IMR-90 (cell line): ENCODE data around the gene SIK3. TPM values are rescaled to one million over a fixed set of nuclear protein-coding genes. Genes with fewer than 3 reads are reported as not detected.

Source experiments
- ATAC-seq: fragments of 200-7000 bp; cut with Tn5 transposase; 2 replicates; pipeline ENCODE4 v1.9.1; 2020; ENCODE audit warnings: low read depth, mild to moderate bottlenecking, moderate library complexity
- BruUV-seq: library from RNA; stranded (reverse); fragments of 400-500 nt; replicated peaks from 2 replicates; lab custom pipeline; 2021; lab: Mats Ljungman, UMichigan
- CTCF ChIA-PET: fragments of 300-600 bp; formaldehyde crosslinking; extraction: SDS; loops from one replicate; lab custom pipeline; 2021; ENCODE audit warnings: antibody characterized with exemption; lab: Yijun Ruan, JAX
- POLR2A ChIA-PET: fragments of 300-600 bp; sonication (Branson Sonifier 250); formaldehyde crosslinking; loops from one replicate; lab custom pipeline; 2022; ENCODE audit warnings: antibody characterized with exemption; ENCODE audit not compliant: unreplicated experiment; lab: Charles Lee
- DNase-seq: peaks from one replicate; pipeline ENCODE4 v3.0.0; 2013
- H2AFZ ChIP-seq: replicated peaks from 2 replicates; pipeline ENCODE3; 2013; ENCODE audit warnings: low read length, mild to moderate bottlenecking; ENCODE audit not compliant: poor library complexity
- H2AK5ac ChIP-seq: 2 replicates; pipeline ENCODE4 v1.6.1; 2013; ENCODE audit warnings: low read depth, low read length, inconsistent platforms
- H2AK9ac ChIP-seq: replicated peaks from 2 replicates; pipeline ENCODE3; 2013; ENCODE audit warnings: mild to moderate bottlenecking, low read depth, low read length, moderate library complexity; ENCODE audit not compliant: poor library complexity
- H2BK120ac ChIP-seq: 2 replicates; pipeline ENCODE4 v1.6.1; 2013; ENCODE audit warnings: low read depth, low read length, inconsistent platforms
- H2BK15ac ChIP-seq: 3 replicates; pipeline ENCODE4 v1.6.1; 2013; ENCODE audit warnings: low read depth, low read length, inconsistent platforms
- H2BK20ac ChIP-seq: 2 replicates; pipeline ENCODE4 v1.6.1; 2013; ENCODE audit warnings: low read depth, mild to moderate bottlenecking, inconsistent platforms, low read length, moderate library complexity
- H2BK5ac ChIP-seq: 2 replicates; pipeline ENCODE4 v1.6.1; 2013; ENCODE audit warnings: mild to moderate bottlenecking, low read depth, low read length, inconsistent platforms; ENCODE audit not compliant: poor library complexity, severe bottlenecking
- H3K14ac ChIP-seq: replicated peaks from 2 replicates; pipeline ENCODE4 v1.6.1; 2013; ENCODE audit warnings: low read depth, low read length, inconsistent platforms
- H3K18ac ChIP-seq: 2 replicates; pipeline ENCODE4 v1.6.1; 2013; ENCODE audit warnings: low read depth, low read length, control low read depth
- H3K23ac ChIP-seq: 2 replicates; pipeline ENCODE4 v1.6.1; 2013; ENCODE audit warnings: low read depth, low read length, inconsistent platforms
- H3K27ac ChIP-seq: 2 replicates; pipeline ENCODE4 v1.5.1; 2013; ENCODE audit warnings: mild to moderate bottlenecking, control low read depth, low read length; ENCODE audit not compliant: insufficient read depth
- H3K27me3 ChIP-seq: 2 replicates; pipeline ENCODE4 v1.6.1; 2013; ENCODE audit warnings: low read length; ENCODE audit not compliant: control insufficient read depth, insufficient read depth
- H3K36me3 ChIP-seq: 2 replicates; pipeline ENCODE4 v1.6.1; 2013; ENCODE audit warnings: low read length, mixed read lengths; ENCODE audit not compliant: control insufficient read depth, insufficient read depth
- H3K4ac ChIP-seq: 2 replicates; pipeline ENCODE4 v1.6.1; 2013; ENCODE audit warnings: low read depth, low read length, inconsistent platforms
- H3K4me1 ChIP-seq: 2 replicates; pipeline ENCODE4 v1.6.1; 2013; ENCODE audit warnings: low read length, mixed read lengths; ENCODE audit not compliant: control insufficient read depth, insufficient read depth
- H3K4me2 ChIP-seq: 2 replicates; pipeline ENCODE4 v1.6.1; 2013; ENCODE audit warnings: low read depth, mild to moderate bottlenecking, control low read depth, low read length, moderate library complexity
- H3K4me3 ChIP-seq: 2 replicates; pipeline ENCODE4 v1.5.1; 2013; ENCODE audit warnings: low read depth, mild to moderate bottlenecking, control low read depth, low read length, moderate library complexity; ENCODE audit not compliant: insufficient read depth
- H3K56ac ChIP-seq: 2 replicates; pipeline ENCODE4 v1.6.1; 2013; ENCODE audit warnings: low read length, inconsistent platforms; ENCODE audit not compliant: insufficient read depth; ENCODE audit errors: extremely low read depth
- H3K79me1 ChIP-seq, 2 experiments: 2 replicates each; pipeline ENCODE4 v1.6.1; 2013; ENCODE audit warnings: low read length in 2 of 2, inconsistent platforms in 1 of 2, low read depth in 1 of 2
- H3K9ac ChIP-seq: 2 replicates; pipeline ENCODE4 v1.6.1; 2013; ENCODE audit warnings: low read depth, low read length, control low read depth
- H3K9me1 ChIP-seq: 2 replicates; pipeline ENCODE4 v1.6.1; 2013; ENCODE audit warnings: low read length, inconsistent platforms; ENCODE audit not compliant: insufficient read depth
- H3K9me3 ChIP-seq: 2 replicates; pipeline ENCODE4 v1.6.1; 2013; ENCODE audit warnings: low read length; ENCODE audit not compliant: control insufficient read depth, insufficient read depth
- H4K20me1 ChIP-seq: 2 replicates; pipeline ENCODE4 v1.6.1; 2013; ENCODE audit warnings: low read length, inconsistent platforms; ENCODE audit not compliant: insufficient read depth
- H4K5ac ChIP-seq: 2 replicates; pipeline ENCODE4 v1.6.1; 2013; ENCODE audit warnings: mild to moderate bottlenecking, low read depth, low read length, control low read depth
- H4K8ac ChIP-seq, 2 experiments: 2 replicates each; pipeline ENCODE4 v1.6.1; 2013; ENCODE audit warnings: low read depth in 2 of 2, low read length in 2 of 2, control low read depth in 1 of 2, inconsistent platforms in 1 of 2
- H4K91ac ChIP-seq: 2 replicates; pipeline ENCODE4 v1.6.1; 2013; ENCODE audit warnings: low read depth, low read length, inconsistent platforms; ENCODE audit not compliant: insufficient read depth
- BHLHE40 ChIP-seq: fragments of 150-350 bp; IDR thresholded peaks from 2 replicates; pipeline ENCODE4 v1.6.1; 2016; ENCODE audit warnings: mild to moderate bottlenecking, low read depth, low read length
- CEBPB ChIP-seq: IDR thresholded peaks from 2 replicates; pipeline ENCODE4 v1.6.1; 2012; ENCODE audit warnings: low read depth, low read length, improper control_type of control experiment
- CHD1 ChIP-seq: IDR thresholded peaks from 2 replicates; pipeline ENCODE4 v1.6.1; 2012; ENCODE audit warnings: low read depth, low read length, improper control_type of control experiment
- CTCF ChIP-seq: conservative IDR thresholded peaks from 2 replicates; pipeline ENCODE4 v1.5.1; 2012; ENCODE audit warnings: mild to moderate bottlenecking, low read depth, low read length, improper control_type of control experiment
- FOS ChIP-seq: fragments of 150-350 bp; IDR thresholded peaks from 2 replicates; pipeline ENCODE4 v1.6.1; 2016; ENCODE audit warnings: low read depth, low read length
- MAFK ChIP-seq: IDR thresholded peaks from 2 replicates; pipeline ENCODE4 v1.6.1; 2012; ENCODE audit warnings: low read depth, low read length, improper control_type of control experiment
- MAZ ChIP-seq: IDR thresholded peaks from 2 replicates; pipeline ENCODE4 v1.6.1; 2012; ENCODE audit warnings: low read depth, mild to moderate bottlenecking, low read length, improper control_type of control experiment, moderate library complexity, borderline replicate concordance
- MXI1 ChIP-seq: IDR thresholded peaks from 2 replicates; pipeline ENCODE4 v1.6.1; 2012; ENCODE audit warnings: low read depth, mild to moderate bottlenecking, low read length, moderate library complexity, borderline replicate concordance
- NFE2L2 ChIP-seq: fragments of 150-350 bp; IDR thresholded peaks from 2 replicates; pipeline ENCODE4 v1.6.1; 2016; ENCODE audit warnings: low read depth, mild to moderate bottlenecking, low read length
- POLR2A ChIP-seq: IDR thresholded peaks from 2 replicates; pipeline ENCODE4 v1.6.1; 2012; ENCODE audit warnings: mild to moderate bottlenecking, low read depth, low read length
- RAD21 ChIP-seq: IDR thresholded peaks from 2 replicates; pipeline ENCODE4 v1.6.1; 2012; ENCODE audit warnings: low read length, improper control_type of control experiment
- RCOR1 ChIP-seq: IDR thresholded peaks from 2 replicates; pipeline ENCODE4 v1.6.1; 2012; ENCODE audit warnings: mild to moderate bottlenecking, low read length, improper control_type of control experiment; ENCODE audit not compliant: insufficient replicate concordance
- RFX5 ChIP-seq: IDR thresholded peaks from 2 replicates; pipeline ENCODE4 v1.8.0; 2012; ENCODE audit warnings: low read depth, mild to moderate bottlenecking, low read length, moderate library complexity
- SMC3 ChIP-seq: fragments of 150-350 bp; IDR thresholded peaks from 2 replicates; pipeline ENCODE4 v1.6.1; 2016; ENCODE audit warnings: low read depth, mild to moderate bottlenecking, antibody characterized with exemption, low read length, moderate library complexity
- WGBS, 2 experiments: methylation state at CpG; one replicate each; pipeline versions ENCODE4 v1.1.5 to v1.1.7; 2013; ENCODE audit warnings: missing lambda C conversion rate in 2 of 2; ENCODE audit not compliant: insufficient read length in 1 of 2; ENCODE audit errors: extremely low coverage in 2 of 2; 5-methylcytosine and 5-hydroxymethylcytosine counted together
- dilution Hi-C: fragments of 300-500 bp; cut with HindIII; formaldehyde crosslinking; loops from one replicate; pipeline ENCODE4 v1.14.3; 2018; ENCODE audit warnings: low sequenced_read_pairs; ENCODE audit not compliant: unreplicated experiment
- in situ Hi-C: fragments of 300-500 bp; cut with MboI; formaldehyde crosslinking; loops from 3 replicates; pipeline ENCODE4 v1.14.3; 2019; ENCODE audit warnings: low sequenced_read_pairs, inconsistent platforms, mixed read lengths
- intact Hi-C: fragments of 100-400 bp; cut with micrococcal nuclease; formaldehyde crosslinking; loops from 2 replicates; pipeline ENCODE4 v1.10.0; 2022
- polyA plus RNA-seq, 3 experiments: library from polyadenylated mRNA; depleted of rRNA; stranded (reverse); fragments of >200 nt; gene quantifications; 2 replicates each; pipeline ENCODE4 v1.2.3, GENCODE V29; 2012; ENCODE audit warnings: low replicate concordance in 1 of 3
- total RNA-seq: library from RNA; depleted of rRNA; stranded (reverse); fragments of >200 nt; gene quantifications from 2 replicates; pipeline ENCODE4 v1.2.3, GENCODE V29; 2012
- TF ChIP-seq, protein P1 (sequence below): fragments of 150-350 bp; IDR thresholded peaks from 2 replicates; pipeline ENCODE4 v1.6.1; 2016; ENCODE audit warnings: low read depth, mild to moderate bottlenecking, low read length, moderate library complexity, borderline replicate concordance
- TF ChIP-seq, protein P2 (sequence below): fragments of 150-350 bp; IDR thresholded peaks from 2 replicates; pipeline ENCODE4 v1.6.1; 2017; ENCODE audit warnings: mild to moderate bottlenecking, antibody characterized with exemption, low read length, low read depth

Gene SIK3
- total and polyA plus RNA-seq, 2 of the 4 experiments (the other 2 are of a cell fraction): 8.2 to 9.1 TPM

- Histone ChIP-seq H3K4ac (no peak overlapping the region), H4K8ac (no peak overlapping the region), H3K79me1 (peaks cover 2 to 4% of the 10 kb centered on the region in 2 experiments; a peak in 2 of 4 replicates), H2BK5ac (no peak overlapping the region), H3K56ac (no peak overlapping the region), H3K9me3 (no peaks in the 10 kb centered on the region), H4K5ac (no peak overlapping the region), H4K91ac (no peak overlapping the region), H3K9ac (no peak overlapping the region), H2AFZ (no peak overlapping the region), H3K4me1 (0 out of 2 replicates have a peak, but pooled peaks cover 1% of the 10 kb centered on the region), H3K27me3 (no peaks in the 10 kb centered on the region), H2AK9ac (no peak overlapping the region), H3K27ac (no peak overlapping the region), H2BK20ac (no peak overlapping the region), H4K20me1 (no peaks in the 10 kb centered on the region), H3K36me3 (no peaks in the 10 kb centered on the region), H3K4me2 (no peak overlapping the region), H3K9me1 (no peaks in the 10 kb centered on the region), H3K14ac (no peak overlapping the region), H2AK5ac (no peak overlapping the region), H3K23ac (no peak overlapping the region), H3K18ac (no peak overlapping the region), H3K4me3 (no peak overlapping the region), H2BK120ac (no peak overlapping the region), H2BK15ac (no peak overlapping the region)
- DNase-seq: no peak
- TF ChIP-seq POLR2A (no peak), CTCF (no peak), RFX5 (no peak), BHLHE40 (no peak), MAZ (no peak), CEBPB (no peak), MAFK (no peak), RCOR1 (no peak), NFE2L2 (no peak), MXI1 (no peak), RAD21 (no peak), SMC3 (no peak), FOS (no peak), CHD1 (no peak)
- TF ChIP-seq, protein P1, sequence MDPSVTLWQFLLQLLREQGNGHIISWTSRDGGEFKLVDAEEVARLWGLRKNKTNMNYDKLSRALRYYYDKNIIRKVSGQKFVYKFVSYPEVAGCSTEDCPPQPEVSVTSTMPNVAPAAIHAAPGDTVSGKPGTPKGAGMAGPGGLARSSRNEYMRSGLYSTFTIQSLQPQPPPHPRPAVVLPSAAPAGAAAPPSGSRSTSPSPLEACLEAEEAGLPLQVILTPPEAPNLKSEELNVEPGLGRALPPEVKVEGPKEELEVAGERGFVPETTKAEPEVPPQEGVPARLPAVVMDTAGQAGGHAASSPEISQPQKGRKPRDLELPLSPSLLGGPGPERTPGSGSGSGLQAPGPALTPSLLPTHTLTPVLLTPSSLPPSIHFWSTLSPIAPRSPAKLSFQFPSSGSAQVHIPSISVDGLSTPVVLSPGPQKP: no peak
- TF ChIP-seq, protein P2, sequence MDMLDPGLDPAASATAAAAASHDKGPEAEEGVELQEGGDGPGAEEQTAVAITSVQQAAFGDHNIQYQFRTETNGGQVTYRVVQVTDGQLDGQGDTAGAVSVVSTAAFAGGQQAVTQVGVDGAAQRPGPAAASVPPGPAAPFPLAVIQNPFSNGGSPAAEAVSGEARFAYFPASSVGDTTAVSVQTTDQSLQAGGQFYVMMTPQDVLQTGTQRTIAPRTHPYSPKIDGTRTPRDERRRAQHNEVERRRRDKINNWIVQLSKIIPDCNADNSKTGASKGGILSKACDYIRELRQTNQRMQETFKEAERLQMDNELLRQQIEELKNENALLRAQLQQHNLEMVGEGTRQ: no peak
- intact Hi-C loops: no loop called here
- ATAC-seq: no peak
- in situ Hi-C loops: no loop called here
- ChIA-PET CTCF (no interaction called here), POLR2A (no interaction called here)
- dilution Hi-C loops: no loop called here
- BruUV-seq: no TSS peak
- no CpG with 5 or more reads among the region's 3 CpGs for WGBS, 2 experiments
Observed at GRCh38 chr11:116936754-116937446, 161.3 kb downstream of the SIK3 start.
